Progenitor cell of endocrine pancreas (in vitro differentiated cells): ENCODE measurements around the gene KLLN. TPM values are rescaled to one million over a fixed set of nuclear protein-coding genes. Genes with fewer than 3 reads are reported as not detected.
A peak's percentile ranks its signal among the peaks of the same experiment; 100 is the strongest.

ENCODE experiments used
- DNase-seq: peaks from one replicate; pipeline ENCODE4 v3.0.0; 2021; ENCODE audit warnings: low spot score; ENCODE audit not compliant: unreplicated experiment
- H3K27ac Mint-ChIP-seq: 2 replicates; pipeline ENCODE4 v1.8.0; 2021; ENCODE audit warnings: mild to moderate bottlenecking, moderate library complexity, mixed read lengths
- H3K27me3 Mint-ChIP-seq: 2 replicates; pipeline ENCODE4 v1.8.0; 2021; ENCODE audit warnings: mixed read lengths
- H3K36me3 Mint-ChIP-seq: 2 replicates; pipeline ENCODE4 v1.8.0; 2022; ENCODE audit warnings: mixed read lengths; ENCODE audit not compliant: insufficient read depth
- H3K4me1 Mint-ChIP-seq: 2 replicates; pipeline ENCODE4 v1.8.0; 2021; ENCODE audit warnings: low read depth, mixed read lengths
- H3K4me3 Mint-ChIP-seq: 2 replicates; pipeline ENCODE4 v1.8.0; 2021; ENCODE audit warnings: low read depth, mild to moderate bottlenecking, moderate library complexity, mixed read lengths
- H3K9me3 Mint-ChIP-seq: 2 replicates; pipeline ENCODE4 v1.8.0; 2021; ENCODE audit warnings: low read depth, mixed read lengths
- CTCF ChIP-seq: fragments of 200-600 bp; sonication (generic); IDR thresholded peaks from one replicate; pipeline ENCODE4 v1.5.0; 2021; ENCODE audit warnings: antibody characterized with exemption, mild to moderate bottlenecking; ENCODE audit not compliant: unreplicated experiment
- total RNA-seq: library from RNA; stranded (reverse); gene quantifications from 2 replicates; pipeline ENCODE4 v1.2.1, GENCODE V29; 2021

Gene KLLN
- total RNA-seq, 1 donor from 2014 or later: 0.53 TPM

DNA sequence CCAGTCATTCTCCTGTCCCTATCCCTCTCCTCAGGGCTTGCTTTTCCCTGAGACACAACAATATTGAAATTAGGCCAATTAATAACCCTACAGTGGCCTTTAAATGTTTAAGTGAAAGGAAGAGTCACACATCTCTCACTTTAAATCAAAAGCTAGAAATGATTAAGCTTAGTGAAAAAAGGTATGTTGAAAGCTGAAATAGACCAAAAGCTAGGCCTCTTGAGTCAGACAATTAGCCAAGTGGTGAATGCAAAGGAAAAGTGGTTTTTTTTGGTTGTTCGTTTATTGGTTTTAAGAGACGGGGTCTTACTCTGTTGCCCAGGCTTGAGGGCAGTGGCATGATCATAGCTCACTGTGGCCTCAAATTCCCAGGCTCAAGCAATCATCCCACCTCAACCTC lies 35.7 kb downstream of the KLLN start:
- H3K27me3 Mint-ChIP-seq: no peaks in the 10 kb centered on the region
- DNase-seq: no peak
- H3K36me3 Mint-ChIP-seq: no peaks in the 10 kb centered on the region
- no peak overlapping the region for H3K4me3 Mint-ChIP-seq
- no peaks in the 10 kb centered on the region for H3K4me1 Mint-ChIP-seq
- no peak for TF ChIP-seq CTCF
- no peak overlapping the region for H3K27ac Mint-ChIP-seq
- no peaks in the 10 kb centered on the region for H3K9me3 Mint-ChIP-seq

GRCh38 chr10:87826653-87827052 lies 36.7 kb downstream of the KLLN start:
- Mint-ChIP-seq H3K27ac (no peak overlapping the region), H3K4me3 (no peak overlapping the region), H3K27me3 (no peaks in the 10 kb centered on the region), H3K4me1 (no peaks in the 10 kb centered on the region), H3K36me3 (no peaks in the 10 kb centered on the region), H3K9me3 (no peaks in the 10 kb centered on the region)
- no peak for DNase-seq
- no peak for TF ChIP-seq CTCF

GRCh38 chr10:87819289-87819585 lies 44.1 kb downstream of the KLLN start:
- Mint-ChIP-seq H3K36me3 (peaks cover 2% of the 10 kb centered on the region), H3K4me3 (peak overlapping the region; percentile 33), H3K4me1 (peaks cover 18% of the 10 kb centered on the region), H3K9me3 (no peaks in the 10 kb centered on the region), H3K27ac (no peak overlapping the region), H3K27me3 (no peaks in the 10 kb centered on the region)
- TF ChIP-seq CTCF: no peak
- DNase-seq: no peak

DNA sequence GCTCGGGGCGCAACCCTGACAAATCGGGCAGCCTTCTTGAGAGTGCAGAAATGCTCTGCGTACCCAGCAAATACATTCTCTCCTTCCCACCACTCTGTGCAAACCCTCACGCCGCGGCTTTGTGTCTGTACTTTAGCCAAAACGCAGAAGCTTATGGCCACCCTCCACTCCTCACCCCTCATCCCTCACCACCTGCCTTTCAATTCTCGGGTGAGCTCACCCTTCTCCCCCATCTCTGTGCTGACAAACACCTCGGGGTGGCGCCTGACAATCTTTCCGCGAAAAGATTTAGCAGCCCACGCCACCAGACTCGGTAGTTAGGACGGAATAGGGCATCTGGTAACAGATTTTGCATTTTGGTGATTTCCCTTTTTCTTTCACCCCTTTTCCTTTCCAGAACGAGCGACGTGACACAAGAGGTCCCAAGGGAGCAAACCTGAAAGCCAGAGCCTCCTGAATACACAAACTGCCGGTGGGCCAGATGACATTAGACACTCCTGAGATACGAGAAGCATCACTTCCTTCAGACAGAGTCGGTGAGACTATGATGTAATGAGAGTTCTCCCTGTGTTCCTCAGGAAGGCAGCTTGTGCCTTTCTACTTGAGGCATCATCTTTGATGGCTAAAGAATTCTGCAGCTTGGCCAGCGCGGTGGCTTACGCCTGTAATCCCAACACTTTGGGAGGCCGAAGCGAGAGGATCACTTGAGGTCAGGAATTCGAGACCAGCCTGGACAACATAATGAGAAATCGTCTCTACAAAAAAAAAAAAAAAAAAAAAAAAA lies 44.6 kb downstream of the KLLN start:
- TF ChIP-seq CTCF: no peak
- Mint-ChIP-seq H3K36me3 (peaks cover 2% of the 10 kb centered on the region), H3K27me3 (no peaks in the 10 kb centered on the region), H3K9me3 (no peaks in the 10 kb centered on the region), H3K4me3 (peak overlapping the region; percentile 85), H3K27ac (peak overlapping the region; percentile 99), H3K4me1 (peaks cover 18% of the 10 kb centered on the region)
- no peak for DNase-seq

DNA sequence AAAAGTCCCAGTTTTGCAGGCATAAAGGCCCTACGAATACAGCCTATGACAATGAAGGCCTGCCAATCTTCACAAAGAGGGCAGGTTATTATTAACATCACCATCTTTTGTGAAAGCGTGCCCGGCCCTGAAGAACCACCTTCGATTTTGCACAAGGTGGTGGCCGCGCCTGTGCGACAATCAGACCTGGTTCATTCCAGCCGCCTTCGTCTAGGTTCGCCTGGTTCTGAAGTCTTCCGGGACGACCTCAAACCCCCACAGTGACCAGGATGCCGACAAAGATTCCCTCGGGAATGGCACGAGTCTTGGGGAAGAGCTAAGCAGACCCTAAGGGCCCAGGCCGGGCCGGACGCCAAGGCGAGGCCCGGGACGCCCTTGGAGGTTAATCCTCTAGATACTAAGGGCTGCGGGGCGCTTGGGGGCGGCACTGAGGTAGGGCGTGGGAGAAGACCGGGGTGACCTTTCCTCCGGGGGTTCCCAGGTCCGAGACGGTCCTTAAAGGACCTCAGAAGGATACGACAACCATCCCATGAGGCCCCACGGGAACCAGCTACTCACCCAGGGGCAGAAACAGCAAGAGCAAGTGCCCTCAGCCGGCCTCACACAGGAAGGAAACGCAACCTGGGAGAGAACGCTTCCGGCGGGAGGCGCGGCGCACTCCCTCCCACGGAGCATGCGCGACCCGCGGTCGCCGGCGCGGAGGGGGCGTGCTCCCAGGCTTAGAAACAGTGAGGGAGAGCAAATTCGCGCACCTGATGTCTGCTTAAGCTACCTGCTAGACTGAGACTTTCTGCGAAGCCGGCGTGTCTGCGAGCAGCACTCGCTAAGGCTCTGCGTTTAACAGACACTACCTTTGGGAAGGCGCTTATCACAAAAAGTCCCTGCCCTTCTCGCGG lies 45.5 kb downstream of the KLLN start, which contains the start of gene ATAD1:
Gene ATAD1, minus strand, starts transcription at position 618 of the 896 bp plus-strand sequence. CDS start 3,627 bp downstream, outside the sequence.
- Mint-ChIP-seq H3K4me1 (peaks cover 18% of the 10 kb centered on the region), H3K27ac (peak within 1 kb of the TSS; percentile 99), H3K9me3 (no peaks in the 10 kb centered on the region), H3K27me3 (no peaks in the 10 kb centered on the region), H3K4me3 (peak within 1 kb of the TSS; percentile 85), H3K36me3 (peaks cover 4% of the 10 kb centered on the region)
- peak; percentile 77 for DNase-seq
- TF ChIP-seq CTCF: peak; percentile 37
